ENCODE results near the gene ZNFX1. TPM values are rescaled to one million over a fixed set of nuclear protein-coding genes. Genes with fewer than 3 reads are reported as not detected.

ZNFX1 gene
- total RNA-seq (10 to 100 TPM; 31.6 to 37.2 TPM), polyA plus RNA-seq (ENCODE audit: insufficient read depth, low read depth, low replicate concordance) (39.9 TPM)
- long read RNA-seq, donor 1, partial matches to known transcripts = 190 of 758 reads
- long read RNA-seq, donor 1, other reads (novel, unspliced or antisense) = 568 of 758 reads
- long read RNA-seq, donor 2 = 0 reads

GRCh38 chr20:49278036-49278817 is at the start of gene ZNFX1:
Gene ZNFX1, minus strand, starts transcription at chr20:49278057. Its CDS starts 2,218 bp downstream, at chr20:49275839.
- peaks cover 29% of the 10 kb centered on the region for H3K4me1 ChIP-seq
- H3K36me3 ChIP-seq (ENCODE audit: low read depth, missing control alignments) = no peaks in the 10 kb centered on the region

DNA sequence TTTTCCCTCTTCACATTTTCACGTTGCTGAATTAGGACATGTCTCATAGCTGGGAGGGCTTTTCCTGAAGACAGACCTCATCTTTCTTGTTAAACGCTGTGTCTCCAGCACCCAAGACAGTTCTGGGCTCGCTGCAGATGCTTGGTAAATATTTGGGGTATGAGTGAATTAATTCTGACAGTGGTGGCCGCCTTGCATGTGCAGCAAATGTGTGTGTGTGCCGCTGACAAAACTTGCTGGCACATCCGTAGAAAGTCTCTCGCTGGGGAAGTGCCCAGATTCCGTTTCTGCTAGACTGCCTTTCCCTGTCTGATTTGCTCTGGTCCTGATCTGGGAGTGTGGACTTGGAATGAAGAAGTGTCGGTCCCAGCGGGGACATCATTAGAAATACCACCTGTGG is 48.2 kb upstream of the ZNFX1 start:
- TF ChIP-seq CTCF (IDR thresholded peaks at IDR 0.05) (no peak), POLR2A (IDR thresholded peaks at IDR 0.05) (no peak)
- H3K27ac ChIP-seq = no peak overlapping the region
- no peak for DNase-seq
- 50 to 54% methylated on average over 9 to 10 of the region's 10 CpGs for WGBS, 2 donors
- H3K9me3 ChIP-seq = no peaks in the 10 kb centered on the region
- intact Hi-C loops (cut with DNase I; ENCODE audit: low total_unique reads) = loop anchor here (10.0 kb wide), 1 partner anchor 81 kb away; no protein-coding TSS in a partner anchor
- no peaks in the 10 kb centered on the region for H3K4me1 ChIP-seq
- H3K27me3 ChIP-seq = no peaks in the 10 kb centered on the region
- H3K4me3 ChIP-seq = no peak overlapping the region
- H3K36me3 ChIP-seq (ENCODE audit: low read depth, missing control alignments) = no peaks in the 10 kb centered on the region

More at GRCh38 chr20:49278036-49278817, at the start of gene ZNFX1:
- 0 to 1% methylated on average over 7 to 64 of the region's 80 CpGs for WGBS, 2 donors
- Histone ChIP-seq H3K27ac (peak within 1 kb of the TSS; percentile 96 to 97), H3K27me3 (no peaks in the 10 kb centered on the region), H3K4me3 (peak within 1 kb of the TSS; percentile 86 to 95), H3K9me3 (no peaks in the 10 kb centered on the region)
- DNase-seq = peak; percentile 100
- TF ChIP-seq POLR2A (IDR thresholded peaks at IDR 0.05) (peak; percentile 91), CTCF (IDR thresholded peaks at IDR 0.05) (peak in 1 of 3 experiments; percentile 28)
- intact Hi-C loops (cut with DNase I; ENCODE audit: low total_unique reads) = no loop called here

GRCh38 chr20:49324306-49324705 is 46.4 kb upstream of the ZNFX1 start:
- 81 to 93% methylated on average over 5 of the region's 5 CpGs for WGBS, 2 donors
- H3K4me3 ChIP-seq = no peak overlapping the region

DNA sequence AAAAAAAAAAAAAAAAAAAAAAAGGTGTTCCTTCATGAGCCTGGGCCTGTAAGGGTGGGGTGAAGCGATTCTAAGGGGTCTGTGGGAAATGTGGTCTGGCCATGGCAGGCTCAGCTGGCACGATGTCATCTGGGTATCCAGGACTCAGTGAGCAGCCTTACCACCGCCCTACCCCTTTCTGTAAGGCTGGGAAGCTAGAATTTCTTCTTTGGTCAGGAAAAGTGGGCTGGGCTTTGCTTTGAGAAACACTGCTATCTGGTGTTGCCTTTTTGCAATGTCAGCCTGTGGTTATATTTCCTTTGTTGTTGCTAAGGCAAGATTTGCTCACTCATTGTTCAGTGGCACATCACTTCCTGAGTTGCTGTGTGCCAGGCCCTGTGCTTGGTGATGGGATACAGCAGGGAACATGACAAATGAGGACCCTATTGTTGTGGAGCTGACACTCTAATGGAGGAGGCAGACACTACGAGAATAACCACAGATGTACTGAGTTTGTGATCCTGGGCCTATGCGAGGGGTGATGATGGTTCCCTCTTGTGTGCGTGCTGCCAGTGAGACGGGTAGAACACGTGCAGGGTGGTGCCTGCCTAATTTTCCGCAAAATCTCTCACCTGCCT is 45.9 kb upstream of the ZNFX1 start:
- TF ChIP-seq POLR2A (IDR thresholded peaks at IDR 0.05) = no peak
- peak in 1 of 3 experiments; percentile 24 for TF ChIP-seq CTCF (IDR thresholded peaks at IDR 0.05)
- intact Hi-C loops (cut with DNase I; ENCODE audit: low total_unique reads) = loop anchor here (10.0 kb wide), 1 partner anchor 79 kb away; no protein-coding TSS in a partner anchor

More at GRCh38 chr20:49324306-49324705, 46.4 kb upstream of the ZNFX1 start:
- no peak for DNase-seq
- Histone ChIP-seq H3K27ac (no peak overlapping the region), H3K27me3 (no peaks in the 10 kb centered on the region), H3K9me3 (no peaks in the 10 kb centered on the region), H3K4me1 (no peaks in the 10 kb centered on the region), H3K36me3 (ENCODE audit: low read depth, missing control alignments) (no peaks in the 10 kb centered on the region)
- intact Hi-C loops (cut with DNase I; ENCODE audit: low total_unique reads) = loop anchor here (10.0 kb wide), 1 partner anchor 80 kb away; no protein-coding TSS in a partner anchor
- TF ChIP-seq POLR2A (IDR thresholded peaks at IDR 0.05) = no peak
- no peak for TF ChIP-seq CTCF (IDR thresholded peaks at IDR 0.05)

More for the DNA sequence above, 45.9 kb upstream of the ZNFX1 start:
- no peaks in the 10 kb centered on the region for H3K27me3 ChIP-seq
- no peak overlapping the region for H3K4me3 ChIP-seq
- H3K36me3 ChIP-seq (ENCODE audit: low read depth, missing control alignments) = no peaks in the 10 kb centered on the region
- no peak overlapping the region for H3K27ac ChIP-seq
- no peak for DNase-seq
- H3K4me1 ChIP-seq = peaks cover under 1% of the 10 kb centered on the region
- WGBS, 2 donors = 80 to 83% methylated on average over 9 of the region's 9 CpGs
- no peaks in the 10 kb centered on the region for H3K9me3 ChIP-seq
